Measurements from ENCODE around the gene RCOR2. TPM values are rescaled to one million over a fixed set of nuclear protein-coding genes. Genes with fewer than 3 reads are reported as not detected.

RCOR2 gene
- total and polyA plus RNA-seq, 10 donors: 0.07 to 0.52 (median 0.19) TPM; not detected in 2

DNA sequence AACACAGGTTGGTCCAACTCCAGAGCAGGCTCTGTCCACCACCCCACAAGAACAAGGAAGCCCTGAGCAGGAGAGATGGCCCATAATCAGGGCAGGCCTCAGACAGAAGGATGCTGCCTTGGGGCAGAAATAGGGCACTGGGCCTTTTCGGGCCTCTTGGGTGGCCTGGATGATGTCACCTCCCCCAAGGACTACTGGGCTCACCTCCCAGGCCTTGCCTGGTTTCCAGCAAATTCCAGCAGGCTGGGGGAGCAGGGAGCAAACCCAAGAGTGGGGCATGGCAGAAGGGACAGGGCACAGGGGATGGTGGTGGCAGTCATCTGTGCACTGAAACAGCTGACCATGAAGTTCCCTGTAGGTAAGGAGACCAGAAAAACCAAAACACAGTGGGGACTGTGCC is 16.5 kb upstream of the RCOR2 start:
- no peak for DNase-seq
- Histone ChIP-seq H3K27me3 (replicated peaks in 1 of 7) (no peaks in the 10 kb centered on the region), H3K4me1 (peaks cover 0 to 10% (median 7%) of the 10 kb centered on the region in 6 donors), H3K4me3 (no peak overlapping the region), H3K9me3 (no peaks in the 10 kb centered on the region), H3K27ac (no peak overlapping the region), H3K36me3 (no peaks in the 10 kb centered on the region)
- intact Hi-C loops (cut with DNase I; ENCODE audit: low total_unique reads): no loop called here
- TF ChIP-seq POLR2A (IDR thresholded peaks at IDR 0.05): no peak
- TF ChIP-seq POLR2AphosphoS5 (IDR thresholded peaks at IDR 0.05): no peak
- TF ChIP-seq, protein P1, sequence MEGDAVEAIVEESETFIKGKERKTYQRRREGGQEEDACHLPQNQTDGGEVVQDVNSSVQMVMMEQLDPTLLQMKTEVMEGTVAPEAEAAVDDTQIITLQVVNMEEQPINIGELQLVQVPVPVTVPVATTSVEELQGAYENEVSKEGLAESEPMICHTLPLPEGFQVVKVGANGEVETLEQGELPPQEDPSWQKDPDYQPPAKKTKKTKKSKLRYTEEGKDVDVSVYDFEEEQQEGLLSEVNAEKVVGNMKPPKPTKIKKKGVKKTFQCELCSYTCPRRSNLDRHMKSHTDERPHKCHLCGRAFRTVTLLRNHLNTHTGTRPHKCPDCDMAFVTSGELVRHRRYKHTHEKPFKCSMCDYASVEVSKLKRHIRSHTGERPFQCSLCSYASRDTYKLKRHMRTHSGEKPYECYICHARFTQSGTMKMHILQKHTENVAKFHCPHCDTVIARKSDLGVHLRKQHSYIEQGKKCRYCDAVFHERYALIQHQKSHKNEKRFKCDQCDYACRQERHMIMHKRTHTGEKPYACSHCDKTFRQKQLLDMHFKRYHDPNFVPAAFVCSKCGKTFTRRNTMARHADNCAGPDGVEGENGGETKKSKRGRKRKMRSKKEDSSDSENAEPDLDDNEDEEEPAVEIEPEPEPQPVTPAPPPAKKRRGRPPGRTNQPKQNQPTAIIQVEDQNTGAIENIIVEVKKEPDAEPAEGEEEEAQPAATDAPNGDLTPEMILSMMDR (IDR thresholded peaks at IDR 0.05 in 8 of 11, conservative IDR thresholded peaks at IDR 0.05 in 3 of 11): no peak
- 64 to 92% (median 83%) methylated on average over 1 of the region's 1 CpG for WGBS, 5 donors

- Histone ChIP-seq H3K27ac (no peak overlapping the region), H3K4me3 (no peak overlapping the region), H3K36me3 (no peaks in the 10 kb centered on the region), H3K27me3 (replicated peaks in 1 of 7) (no peaks in the 10 kb centered on the region), H3K4me1 (no peaks in the 10 kb centered on the region), H3K9me3 (no peaks in the 10 kb centered on the region)
- TF ChIP-seq POLR2AphosphoS5 (IDR thresholded peaks at IDR 0.05): no peak
- TF ChIP-seq POLR2A (IDR thresholded peaks at IDR 0.05): no peak
- TF ChIP-seq, protein P1 (IDR thresholded peaks at IDR 0.05 in 8 of 11, conservative IDR thresholded peaks at IDR 0.05 in 3 of 11): no peak
- intact Hi-C loops (cut with DNase I; ENCODE audit: low total_unique reads): no loop called here
- 77 to 87% (median 83%) methylated on average over 12 of the region's 12 CpGs for WGBS, 5 donors
- DNase-seq: no peak
These were observed 14.9 kb upstream of the RCOR2 start for GRCh38 chr11:63931876-63932275.

- TF ChIP-seq POLR2A (IDR thresholded peaks at IDR 0.05): no peak
- TF ChIP-seq, protein P1 (IDR thresholded peaks at IDR 0.05 in 8 of 11, conservative IDR thresholded peaks at IDR 0.05 in 3 of 11): no peak
- no peak for TF ChIP-seq POLR2AphosphoS5 (IDR thresholded peaks at IDR 0.05)
- intact Hi-C loops (cut with DNase I; ENCODE audit: low total_unique reads): no loop called here
- no peak for DNase-seq
- Histone ChIP-seq H3K9me3 (no peaks in the 10 kb centered on the region), H3K4me1 (no peaks in the 10 kb centered on the region), H3K27ac (no peak overlapping the region), H3K36me3 (no peaks in the 10 kb centered on the region), H3K27me3 (replicated peaks in 1 of 7) (no peaks in the 10 kb centered on the region), H3K4me3 (no peak overlapping the region)
- WGBS, 5 donors: 76 to 89% (median 82%) methylated on average over 6 of the region's 6 CpGs
These were observed 14.1 kb upstream of the RCOR2 start for GRCh38 chr11:63931045-63931444.

GRCh38 chr11:63929616-63930015 is 12.7 kb upstream of the RCOR2 start:
- no peaks in the 10 kb centered on the region for H3K9me3 ChIP-seq
- H3K36me3 ChIP-seq: no peaks in the 10 kb centered on the region
- no peak overlapping the region for H3K27ac ChIP-seq
- DNase-seq: no peak
- H3K27me3 ChIP-seq (replicated peaks in 1 of 7): no peaks in the 10 kb centered on the region
- no peak overlapping the region for H3K4me3 ChIP-seq
- TF ChIP-seq, protein P1 (IDR thresholded peaks at IDR 0.05 in 8 of 11, conservative IDR thresholded peaks at IDR 0.05 in 3 of 11): no peak
- no peak for TF ChIP-seq POLR2A (IDR thresholded peaks at IDR 0.05)
- no peak for TF ChIP-seq POLR2AphosphoS5 (IDR thresholded peaks at IDR 0.05)
- H3K4me1 ChIP-seq: no peaks in the 10 kb centered on the region
- intact Hi-C loops (cut with DNase I; ENCODE audit: low total_unique reads): no loop called here
- WGBS, 5 donors: 79 to 88% (median 82%) methylated on average over 5 of the region's 5 CpGs
